Keratinocyte (primary cell): ENCODE results near the gene ACCS.

ENCODE experiments used
- EZH2 ChIP-seq: IDR thresholded peaks from one replicate; pipeline ENCODE4 v1.6.1; 2012; ENCODE audit warnings: inconsistent platforms, mild to moderate bottlenecking, low read length, moderate library complexity
- TF ChIP-seq, protein P1 (sequence below), 3 experiments: IDR thresholded peaks in 1 of 3; conservative IDR thresholded peaks in 1 of 3; optimal IDR thresholded peaks in 1 of 3; 2 replicates in 2 of 3; 3 replicates in 1 of 3; pipeline versions ENCODE3 to v1.5.1; 2011; ENCODE audit warnings: low read length in 3 of 3, mild to moderate bottlenecking in 3 of 3, moderate library complexity in 2 of 3, control low read depth in 1 of 3, inconsistent platforms in 1 of 3; ENCODE audit not compliant: insufficient read depth in 2 of 3; ENCODE audit errors: extremely low read depth in 1 of 3

DNA sequence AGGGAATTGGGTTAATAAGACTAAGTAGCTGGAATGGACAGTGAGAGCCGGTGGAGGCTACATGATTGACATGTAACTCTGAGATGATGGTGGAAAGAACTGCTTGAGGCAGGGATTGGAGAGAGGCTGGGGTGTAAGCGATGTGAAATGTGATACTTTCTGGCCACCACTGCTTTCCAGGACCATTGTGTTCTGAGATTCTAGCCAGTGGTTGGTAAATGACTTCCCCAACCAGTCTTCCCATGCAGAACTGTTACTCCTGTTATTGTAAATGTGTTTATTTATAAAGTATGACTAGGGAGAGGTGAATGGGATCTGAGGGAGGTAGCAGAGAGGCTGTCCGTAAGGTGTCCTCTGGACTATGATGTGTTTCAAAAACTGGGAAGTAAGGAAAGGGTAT, 47.5 kb downstream of the ACCS start:
- TF ChIP-seq, protein P1, sequence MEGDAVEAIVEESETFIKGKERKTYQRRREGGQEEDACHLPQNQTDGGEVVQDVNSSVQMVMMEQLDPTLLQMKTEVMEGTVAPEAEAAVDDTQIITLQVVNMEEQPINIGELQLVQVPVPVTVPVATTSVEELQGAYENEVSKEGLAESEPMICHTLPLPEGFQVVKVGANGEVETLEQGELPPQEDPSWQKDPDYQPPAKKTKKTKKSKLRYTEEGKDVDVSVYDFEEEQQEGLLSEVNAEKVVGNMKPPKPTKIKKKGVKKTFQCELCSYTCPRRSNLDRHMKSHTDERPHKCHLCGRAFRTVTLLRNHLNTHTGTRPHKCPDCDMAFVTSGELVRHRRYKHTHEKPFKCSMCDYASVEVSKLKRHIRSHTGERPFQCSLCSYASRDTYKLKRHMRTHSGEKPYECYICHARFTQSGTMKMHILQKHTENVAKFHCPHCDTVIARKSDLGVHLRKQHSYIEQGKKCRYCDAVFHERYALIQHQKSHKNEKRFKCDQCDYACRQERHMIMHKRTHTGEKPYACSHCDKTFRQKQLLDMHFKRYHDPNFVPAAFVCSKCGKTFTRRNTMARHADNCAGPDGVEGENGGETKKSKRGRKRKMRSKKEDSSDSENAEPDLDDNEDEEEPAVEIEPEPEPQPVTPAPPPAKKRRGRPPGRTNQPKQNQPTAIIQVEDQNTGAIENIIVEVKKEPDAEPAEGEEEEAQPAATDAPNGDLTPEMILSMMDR (optimal IDR thresholded peaks at IDR 0.05 in 1 of 3, IDR thresholded peaks at IDR 0.05 in 1 of 3, conservative IDR thresholded peaks at IDR 0.05 in 1 of 3; ENCODE audit: extremely low read depth in 1 of 3, insufficient read depth in 2 of 3, low read length in 3 of 3) = no peak
- no peak for TF ChIP-seq EZH2
